Ovary (tissue), 9 donors: ENCODE data around the gene ITGAL. TPM values are rescaled to one million over a fixed set of nuclear protein-coding genes. Genes with fewer than 3 reads are reported as not detected.
A peak's percentile ranks its signal among the peaks of the same experiment; 100 is the strongest.

ENCODE experiments used
- DNase-seq, 5 donors: peaks; one replicate each; pipeline ENCODE4 v3.0.0-alpha.2; 2019 to 2020
- H3K27ac ChIP-seq, 2 donors: fragments of 200-600 bp; one replicate each; pipeline versions ENCODE4 v1.5.1 to v1.8.0; 2019 to 2022
- H3K27me3 ChIP-seq: fragments of 200-600 bp; one replicate; pipeline ENCODE4 v1.8.0; 2022
- H3K36me3 ChIP-seq: fragments of 200-600 bp; sonication (generic); one replicate; pipeline ENCODE4 v1.5.1; 2019
- H3K4me1 ChIP-seq: one replicate; pipeline ENCODE4 v1.8.1; 2013; ENCODE audit warnings: mild to moderate bottlenecking, moderate library complexity; ENCODE audit not compliant: insufficient read depth
- H3K4me3 ChIP-seq: fragments of 200-600 bp; sonication (generic); one replicate; pipeline ENCODE4 v1.5.1; 2017
- H3K9me3 ChIP-seq, 2 donors: fragments of 200-600 bp in 1 of 2; sonication (generic) in 1 of 2; one replicate each; pipeline versions ENCODE4 v1.5.1 to v1.8.1; 2013 to 2019; ENCODE audit warnings: mild to moderate bottlenecking in 1 of 2, moderate library complexity in 1 of 2
- CTCF ChIP-seq, 3 donors: fragments of 450-650 bp in 2 of 3; fragments of 200-600 bp in 1 of 3; IDR thresholded peaks; one replicate each; pipeline versions ENCODE4 v1.5.1 to v1.8.0; 2016 to 2022; ENCODE audit warnings: antibody characterized with exemption in 3 of 3, mild to moderate bottlenecking in 1 of 3
- EP300 ChIP-seq: sonication (generic); formaldehyde crosslinking; IDR thresholded peaks from one replicate; pipeline ENCODE4 v1.6.1; 2017; ENCODE audit warnings: antibody characterized with exemption
- POLR2A ChIP-seq: fragments of 450-650 bp; IDR thresholded peaks from one replicate; pipeline ENCODE4 v1.6.1; 2017; ENCODE audit warnings: antibody characterized with exemption, mild to moderate bottlenecking, moderate library complexity
- WGBS, 3 donors: extraction: QIAGEN DNeasy Blood & Tissue Kit in 1 of 3; methylation state at CpG; one replicate each; pipeline versions ENCODE4 v1.1.5 to v1.1.7; 2013 to 2017; 5-methylcytosine and 5-hydroxymethylcytosine counted together
- intact Hi-C, 4 donors: fragments of 100-400 bp; cut with DNase I; formaldehyde crosslinking; loops; one replicate each; pipeline versions ENCODE4 v1.11.0 to v1.15.1; 2022 to 2023
- polyA plus RNA-seq, 2 donors: library from polyadenylated mRNA; stranded (reverse); fragments of 200-250 nt in 1 of 2; fragments of 350-450 nt in 1 of 2; fragmentation: Illumina TruSeq in 1 of 2; extraction: RNeasy Lipid Tissue Mini Kit (QIAGEN cat#74804) in 1 of 2; gene quantifications; one replicate each; pipeline ENCODE4 v1.2.3, GENCODE V29; 2013 to 2014
- total RNA-seq, 7 donors: library from RNA; depleted of rRNA in 2 of 7; stranded (reverse); fragments of >200 nt in 2 of 7; fragmentation: NEBNext Ultra II Directional in 3 of 7; extraction: Animal tissue kit (Norgen Biotek cat#: 25700) in 3 of 7; gene quantifications; one replicate each; pipeline versions ENCODE4 v1.1.0 to v1.2.4, GENCODE V29; 2016 to 2023
- donor health status: DM: no; HTN: no; CAD: no; lungs with moderate emphysema.
- donor health status: DM: no; HTN: no; CAD: no.
- donor health status: Bipolar disorder and iron deficiency.
- donor health status: DM: yes; HTN: yes; CAD: no.
- donor health status: DM: no; HTN: no; CAD: no.
- donor health status: DM: yes; HTN: yes; CAD: no.

The ITGAL gene
- total and polyA plus RNA-seq, 9 donors, result 0.90 to 13.1 (median 2.0) TPM

GRCh38 chr16:30526137-30526822 is 53.7 kb downstream of the ITGAL start, which contains the start of gene ZNF768:
TSS of gene ZNF768 (minus strand) at chr16:30526566. CDS start at chr16:30526413, 153 bp downstream.
- TF ChIP-seq POLR2A, result no peak
- no peak for TF ChIP-seq CTCF (IDR thresholded peaks at IDR 0.05)
- TF ChIP-seq EP300, result no peak
- 1 to 3% (median 1%) methylated on average over 36 to 73 of the region's 73 CpGs for WGBS, 3 donors
- H3K36me3 ChIP-seq, result no peaks in the 10 kb centered on the region
- no peaks in the 10 kb centered on the region for H3K27me3 ChIP-seq
- H3K9me3 ChIP-seq, result no peaks in the 10 kb centered on the region
- peak in 4 of 5 donors; percentile 55 to 72 (median 69) for DNase-seq
- H3K4me1 ChIP-seq, result peaks cover 4% of the 10 kb centered on the region
- intact Hi-C loops, result loop anchor here in 2 of 4 donors (10.0 kb wide), 2 partner anchors 91 to 441 kb away; partner anchors contain the start of gene DCTPP1 (in 1 of the 2)
- peak within 1 kb of the TSS; percentile 96 to 97 for H3K27ac ChIP-seq
- H3K4me3 ChIP-seq, result peak within 1 kb of the TSS; percentile 68

- no peaks in the 10 kb centered on the region for H3K9me3 ChIP-seq
- intact Hi-C loops, result loop anchor here in 2 of 4 donors (10.0 kb wide), 2 partner anchors 92 to 442 kb away; partner anchors contain the start of gene DCTPP1 (in 1 of the 2)
Measured at GRCh38 chr16:30526823-30527634, 54.5 kb downstream of the ITGAL start.

GRCh38 chr16:30527635-30528178 is 55.2 kb downstream of the ITGAL start:
- H3K9me3 ChIP-seq, result no peaks in the 10 kb centered on the region
- peaks cover 4% of the 10 kb centered on the region for H3K4me1 ChIP-seq
- H3K27me3 ChIP-seq, result no peaks in the 10 kb centered on the region
- peak overlapping the region; percentile 26 for H3K4me3 ChIP-seq
- intact Hi-C loops, result loop anchor here in 2 of 4 donors (10.0 kb wide), 2 partner anchors 93 to 443 kb away; partner anchors contain the start of gene DCTPP1 (in 1 of the 2)
- peak overlapping the region in 1 of 2 donors; percentile 97 for H3K27ac ChIP-seq
- DNase-seq, result no peak
- H3K36me3 ChIP-seq, result no peaks in the 10 kb centered on the region
- TF ChIP-seq POLR2A (no peak), EP300 (no peak), CTCF (IDR thresholded peaks at IDR 0.05) (peak in 1 of 3 donors; percentile 11)
- WGBS, 3 donors, result 15 to 18% (median 16%) methylated on average over 14 of the region's 14 CpGs

More at GRCh38 chr16:30526823-30527634, 54.5 kb downstream of the ITGAL start:
- H3K27me3 ChIP-seq, result no peaks in the 10 kb centered on the region
- H3K4me1 ChIP-seq, result peaks cover 4% of the 10 kb centered on the region
- H3K27ac ChIP-seq, result peak overlapping the region; percentile 96 to 97
- TF ChIP-seq POLR2A (peak; percentile 68), EP300 (no peak), CTCF (IDR thresholded peaks at IDR 0.05) (peak in 2 of 3 donors; percentile 51 to 55)
- no peaks in the 10 kb centered on the region for H3K36me3 ChIP-seq
- DNase-seq, result peak; percentile 99
- H3K4me3 ChIP-seq, result peak overlapping the region; percentile 68
- WGBS, 3 donors, result 0 to 1% (median 1%) methylated on average over 66 to 79 of the region's 79 CpGs
